Nephron progenitor cell (in vitro differentiated cells): ENCODE results near the gene TCF23.
A peak's percentile ranks its signal among the peaks of the same experiment; 100 is the strongest.

ENCODE experiments used
- DNase-seq: peaks from one replicate; pipeline ENCODE4 v3.0.0; 2021
- H3K27ac Mint-ChIP-seq: 2 replicates; pipeline ENCODE4 v1.8.0; 2021; ENCODE audit warnings: mild to moderate bottlenecking, moderate library complexity, mixed read lengths
- H3K27me3 Mint-ChIP-seq: 2 replicates; pipeline ENCODE4 v1.8.0; 2021; ENCODE audit warnings: mild to moderate bottlenecking, low read depth, mixed read lengths; ENCODE audit not compliant: poor library complexity
- H3K36me3 Mint-ChIP-seq: 2 replicates; pipeline ENCODE4 v1.8.0; 2021; ENCODE audit warnings: low read depth, mixed read lengths
- H3K4me1 Mint-ChIP-seq: 2 replicates; pipeline ENCODE4 v1.8.0; 2021; ENCODE audit warnings: mixed read lengths
- H3K4me3 Mint-ChIP-seq: 2 replicates; pipeline ENCODE4 v1.8.0; 2021; ENCODE audit warnings: mild to moderate bottlenecking, moderate library complexity, mixed read lengths
- H3K9me3 Mint-ChIP-seq: 2 replicates; pipeline ENCODE4 v1.8.0; 2021; ENCODE audit warnings: mild to moderate bottlenecking, moderate library complexity, mixed read lengths
- CTCF ChIP-seq: fragments of 200-600 bp; sonication (generic); IDR thresholded peaks from 2 replicates; pipeline ENCODE4 v1.5.0; 2021; ENCODE audit warnings: antibody characterized with exemption

Gene TCF23

GRCh38 chr2:27150639-27151230 is 1.9 kb downstream of the TCF23 start:
- Mint-ChIP-seq H3K4me3 (no peak overlapping the region), H3K4me1 (peaks cover 48% of the 10 kb centered on the region), H3K36me3 (no peaks in the 10 kb centered on the region), H3K27ac (no peak overlapping the region), H3K27me3 (peaks cover 20% of the 10 kb centered on the region), H3K9me3 (no peaks in the 10 kb centered on the region)
- no peak for TF ChIP-seq CTCF
- DNase-seq = no peak

- DNase-seq = no peak
- Mint-ChIP-seq H3K4me1 (peaks cover 35% of the 10 kb centered on the region), H3K27ac (no peak overlapping the region), H3K9me3 (no peaks in the 10 kb centered on the region), H3K4me3 (no peak overlapping the region), H3K27me3 (peaks cover 17% of the 10 kb centered on the region), H3K36me3 (no peaks in the 10 kb centered on the region)
- no peak for TF ChIP-seq CTCF
Measured at GRCh38 chr2:27152102-27152795, 3.4 kb downstream of the TCF23 start.

- H3K27ac Mint-ChIP-seq = no peak overlapping the region
- H3K9me3 Mint-ChIP-seq = no peaks in the 10 kb centered on the region
- H3K4me1 Mint-ChIP-seq = peaks cover 33% of the 10 kb centered on the region
- no peak for DNase-seq
- peaks cover 15% of the 10 kb centered on the region for H3K27me3 Mint-ChIP-seq
- no peak overlapping the region for H3K4me3 Mint-ChIP-seq
- H3K36me3 Mint-ChIP-seq = no peaks in the 10 kb centered on the region
- no peak for TF ChIP-seq CTCF
Measured at GRCh38 chr2:27152796-27153464, 4.1 kb downstream of the TCF23 start.

GRCh38 chr2:27154488-27154887 is 5.7 kb downstream of the TCF23 start:
- Mint-ChIP-seq H3K4me3 (no peak overlapping the region), H3K4me1 (peaks cover 36% of the 10 kb centered on the region), H3K36me3 (no peaks in the 10 kb centered on the region), H3K27me3 (peaks cover 12% of the 10 kb centered on the region), H3K27ac (peak overlapping the region; percentile 88), H3K9me3 (no peaks in the 10 kb centered on the region)
- no peak for TF ChIP-seq CTCF
- DNase-seq = peak; percentile 37

GRCh38 chr2:27155069-27155520 is 6.3 kb downstream of the TCF23 start:
- H3K36me3 Mint-ChIP-seq = no peaks in the 10 kb centered on the region
- DNase-seq = no peak
- no peak overlapping the region for H3K4me3 Mint-ChIP-seq
- no peak for TF ChIP-seq CTCF
- H3K4me1 Mint-ChIP-seq = peaks cover 42% of the 10 kb centered on the region
- H3K9me3 Mint-ChIP-seq = no peaks in the 10 kb centered on the region
- H3K27me3 Mint-ChIP-seq = peaks cover 9% of the 10 kb centered on the region
- peak overlapping the region; percentile 88 for H3K27ac Mint-ChIP-seq
